SK-N-MC (cell line): Measurements from ENCODE around the gene SLC29A4.
A peak's percentile ranks its signal among the peaks of the same experiment; 100 is the strongest.
"Not testable (repeated sequence)": the region's sequence is repeated elsewhere in the genome, so short reads cannot be mapped to it uniquely, and the experiment has no call there.

Source experiments
- DNase-seq: peaks from one replicate; pipeline ENCODE4 v3.0.0-alpha.2; 2011; ENCODE audit warnings: low read depth, low spot score
- H3K27ac ChIP-seq: fragments of 200-600 bp; sonication (generic); 2 replicates; pipeline ENCODE4 v1.5.1; 2016; ENCODE audit warnings: mixed run types
- H3K36me3 ChIP-seq: fragments of 200-600 bp; sonication (generic); 2 replicates; pipeline ENCODE4 v1.6.1; 2017; ENCODE audit warnings: antibody characterized with exemption, low read length, mixed read lengths; ENCODE audit not compliant: insufficient read depth
- H3K4me3 ChIP-seq: fragments of 200-600 bp; sonication (generic); 2 replicates; pipeline ENCODE4 v1.5.1; 2016
- H3K9ac ChIP-seq: fragments of 200-600 bp; sonication (generic); 2 replicates; pipeline ENCODE4 v1.8.0; 2017; ENCODE audit warnings: mixed run types, mixed read lengths; ENCODE audit not compliant: insufficient read length
- H3K9me3 ChIP-seq: fragments of 200-600 bp; sonication (generic); 2 replicates; pipeline ENCODE4 v1.6.1; 2017; ENCODE audit warnings: low read depth, mild to moderate bottlenecking, antibody characterized with exemption, low read length, moderate library complexity, mixed read lengths
- EZH2 ChIP-seq: fragments of 200-600 bp; sonication (generic); IDR thresholded peaks from one replicate; pipeline ENCODE4 v1.6.1; 2017; ENCODE audit warnings: antibody characterized with exemption
- FOXP2 ChIP-seq: optimal IDR thresholded peaks from 2 replicates; pipeline ENCODE3; 2011; ENCODE audit warnings: mild to moderate bottlenecking, moderate library complexity; ENCODE audit not compliant: insufficient read depth; ENCODE audit errors: extremely low read length, control extremely low read depth
- POLR2AphosphoS5 ChIP-seq: IDR thresholded peaks from 2 replicates; pipeline ENCODE4 v1.6.1; 2012; ENCODE audit warnings: mild to moderate bottlenecking, low read depth, low read length, borderline replicate concordance

Gene SLC29A4

DNA sequence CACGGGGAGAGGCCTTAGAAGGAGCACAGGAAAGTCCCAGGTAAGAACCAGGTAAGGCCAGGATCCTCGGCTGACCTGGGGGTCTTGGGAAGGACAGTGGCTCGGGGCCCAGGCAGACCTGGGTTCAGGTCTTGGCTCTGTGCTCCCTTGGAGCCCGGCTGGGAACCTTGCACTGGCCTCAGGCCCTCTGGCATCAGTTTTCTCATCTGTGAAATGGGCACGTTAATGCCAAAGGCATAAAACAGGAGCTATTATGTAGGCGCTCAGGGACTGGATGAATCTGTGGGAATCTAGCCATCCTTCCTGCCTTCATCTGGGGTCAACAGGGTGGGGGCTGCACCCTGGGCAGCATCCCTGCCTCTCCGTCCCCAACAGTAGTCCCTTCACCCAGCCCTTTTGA, 8.3 kb upstream of the SLC29A4 start:
- H3K9ac ChIP-seq, result no peak overlapping the region
- H3K36me3 ChIP-seq, result no peaks in the 10 kb centered on the region
- H3K4me3 ChIP-seq, result no peak overlapping the region
- no peaks in the 10 kb centered on the region for H3K9me3 ChIP-seq
- no peak for DNase-seq
- no peak for TF ChIP-seq POLR2AphosphoS5
- no peak for TF ChIP-seq EZH2
- no peak for TF ChIP-seq FOXP2
- H3K27ac ChIP-seq, result no peak overlapping the region

DNA sequence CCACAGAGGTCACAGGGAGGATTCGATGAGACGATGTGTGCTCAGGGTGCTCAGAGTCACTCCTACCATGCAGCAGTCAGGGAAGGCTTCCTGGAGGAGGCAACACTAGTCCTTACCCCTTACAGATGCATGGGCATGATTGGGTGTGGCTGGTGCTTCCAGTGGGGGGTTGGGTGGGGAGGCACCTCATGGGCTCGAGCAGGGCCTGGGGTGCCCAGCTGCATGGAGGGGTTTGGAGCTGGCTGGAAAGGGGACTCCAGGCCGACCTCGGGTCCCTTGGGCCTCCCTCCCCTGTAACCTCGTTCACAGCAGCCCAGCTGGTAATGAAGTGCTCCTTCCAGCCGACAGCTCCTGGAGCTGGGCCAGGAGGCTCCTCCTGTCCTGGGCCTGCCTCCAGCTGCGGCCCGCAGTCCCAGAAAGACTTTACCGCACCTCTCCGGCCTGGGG, 7.7 kb upstream of the SLC29A4 start:
- not testable (repeated sequence) for DNase-seq, H3K27ac ChIP-seq, H3K9me3 ChIP-seq, H3K9ac ChIP-seq, H3K4me3 ChIP-seq, H3K36me3 ChIP-seq

DNA sequence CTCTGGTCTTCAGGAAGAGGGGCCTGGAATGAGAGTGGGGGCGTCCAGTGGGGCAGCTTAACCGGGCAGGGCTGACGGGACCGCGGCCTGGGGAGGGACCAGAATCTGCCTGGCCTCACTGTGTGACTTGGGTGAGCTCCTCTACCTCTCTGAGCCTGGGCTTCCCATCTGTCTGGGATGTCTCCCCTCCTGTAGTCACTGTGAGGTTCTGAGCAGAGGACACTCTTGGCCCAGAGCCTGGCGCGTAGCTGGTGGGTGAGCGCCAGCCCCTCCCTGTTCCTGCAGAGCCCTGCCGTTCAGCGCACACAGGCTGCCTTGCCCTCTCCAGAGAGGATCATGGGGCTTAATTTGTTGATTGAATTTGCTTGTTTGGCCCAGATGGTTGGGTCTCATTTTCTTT, 7.2 kb upstream of the SLC29A4 start:
- H3K9ac ChIP-seq, H3K36me3 ChIP-seq, H3K9me3 ChIP-seq, DNase-seq, H3K4me3 ChIP-seq, H3K27ac ChIP-seq: not testable (repeated sequence)

DNA sequence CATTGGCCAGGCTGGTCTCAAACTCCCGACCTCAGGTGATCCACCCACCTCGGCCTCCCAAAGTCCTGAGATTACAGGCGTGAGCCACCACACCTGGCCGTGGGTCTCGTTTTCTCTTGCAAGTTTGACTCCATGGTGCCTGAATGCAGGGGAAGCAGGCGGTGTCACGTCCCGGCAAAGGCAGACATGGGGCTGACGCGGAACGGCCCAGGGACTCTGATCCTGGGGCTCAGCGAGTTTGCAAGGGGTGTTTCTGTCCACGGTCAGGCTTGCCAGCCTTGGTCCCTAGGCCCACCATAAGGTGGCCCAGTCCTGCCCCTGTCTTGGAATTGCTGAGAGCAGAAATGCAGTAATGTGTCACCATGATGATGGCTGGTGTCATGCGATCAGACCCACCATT, 6.6 kb upstream of the SLC29A4 start:
- not testable (repeated sequence) for H3K27ac ChIP-seq, H3K9ac ChIP-seq, H3K36me3 ChIP-seq, H3K9me3 ChIP-seq, DNase-seq, H3K4me3 ChIP-seq

DNA sequence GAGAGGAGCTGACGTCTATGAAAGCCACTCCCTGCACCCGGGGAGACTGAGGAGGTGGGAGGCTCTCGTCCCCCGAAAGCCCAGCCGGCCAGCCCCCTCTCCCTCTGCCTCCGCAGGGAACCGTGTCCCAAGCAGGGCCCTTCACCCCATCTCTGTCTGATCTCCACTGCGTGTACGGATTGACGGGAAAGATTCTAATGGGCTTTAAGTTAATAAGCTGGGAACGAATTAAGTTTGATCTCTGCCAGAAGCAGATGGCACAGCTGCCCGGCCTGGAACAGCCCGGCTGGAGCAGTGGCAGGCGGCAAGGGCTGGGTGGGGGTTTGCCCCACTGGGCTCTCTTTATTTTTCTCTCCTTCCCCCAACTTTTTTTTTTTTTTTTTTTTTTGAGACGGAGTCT, 6.1 kb upstream of the SLC29A4 start:
- no peak overlapping the region for H3K27ac ChIP-seq
- H3K9ac ChIP-seq, result no peak overlapping the region
- H3K4me3 ChIP-seq, result no peak overlapping the region
- TF ChIP-seq EZH2 (no peak), FOXP2 (no peak), POLR2AphosphoS5 (no peak)
- H3K36me3 ChIP-seq, result no peaks in the 10 kb centered on the region
- H3K9me3 ChIP-seq, result no peaks in the 10 kb centered on the region
- DNase-seq, result no peak

DNA sequence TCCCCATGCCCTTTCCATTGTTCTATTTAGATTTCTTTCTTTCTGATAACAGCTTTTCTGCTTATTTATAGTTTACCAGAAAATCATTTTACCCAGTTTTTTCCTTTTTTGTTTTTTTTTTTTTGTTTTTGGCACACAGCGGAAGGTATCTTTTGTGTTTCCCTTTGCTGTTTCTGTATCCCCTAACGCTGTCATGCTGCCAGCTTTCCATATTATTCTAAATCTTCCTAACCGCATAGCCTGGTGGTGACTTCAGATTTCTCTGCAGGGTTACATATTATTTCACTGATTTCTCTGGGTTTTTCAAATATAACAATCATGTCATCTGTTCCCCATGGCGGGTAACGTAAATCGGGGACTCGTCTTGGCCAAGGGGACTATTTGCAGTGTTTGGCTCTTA, 4.0 kb upstream of the SLC29A4 start:
- no peaks in the 10 kb centered on the region for H3K9me3 ChIP-seq
- DNase-seq, result no peak
- H3K36me3 ChIP-seq, result no peaks in the 10 kb centered on the region
- H3K27ac ChIP-seq, result no peak overlapping the region
- TF ChIP-seq POLR2AphosphoS5 (no peak), EZH2 (no peak), FOXP2 (no peak)
- H3K9ac ChIP-seq, result no peak overlapping the region
- H3K4me3 ChIP-seq, result no peak overlapping the region

DNA sequence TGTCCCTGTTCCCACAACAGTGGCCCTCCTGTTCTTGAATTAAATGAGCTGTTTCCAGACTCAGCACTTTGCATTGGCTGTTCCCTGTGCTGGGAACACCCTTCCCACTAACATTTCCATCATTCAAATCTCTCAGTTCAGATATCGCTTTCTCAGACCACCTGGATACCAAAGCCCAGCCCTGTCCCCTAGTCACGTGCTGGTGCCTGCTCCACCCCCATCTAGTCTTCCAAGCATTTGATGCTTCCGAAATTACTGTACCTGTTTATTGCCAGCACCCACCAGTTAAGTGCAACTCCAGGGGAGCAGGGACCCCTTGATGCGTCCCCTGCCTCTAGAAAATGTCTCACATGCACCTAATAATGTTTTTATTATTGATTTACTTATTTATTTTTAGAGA, 3.0 kb upstream of the SLC29A4 start:
- TF ChIP-seq EZH2, result no peak
- TF ChIP-seq POLR2AphosphoS5, result no peak
- TF ChIP-seq FOXP2, result no peak
- Histone ChIP-seq H3K36me3 (no peaks in the 10 kb centered on the region), H3K9ac (no peak overlapping the region), H3K9me3 (no peaks in the 10 kb centered on the region), H3K4me3 (no peak overlapping the region), H3K27ac (no peak overlapping the region)
- no peak for DNase-seq

DNA sequence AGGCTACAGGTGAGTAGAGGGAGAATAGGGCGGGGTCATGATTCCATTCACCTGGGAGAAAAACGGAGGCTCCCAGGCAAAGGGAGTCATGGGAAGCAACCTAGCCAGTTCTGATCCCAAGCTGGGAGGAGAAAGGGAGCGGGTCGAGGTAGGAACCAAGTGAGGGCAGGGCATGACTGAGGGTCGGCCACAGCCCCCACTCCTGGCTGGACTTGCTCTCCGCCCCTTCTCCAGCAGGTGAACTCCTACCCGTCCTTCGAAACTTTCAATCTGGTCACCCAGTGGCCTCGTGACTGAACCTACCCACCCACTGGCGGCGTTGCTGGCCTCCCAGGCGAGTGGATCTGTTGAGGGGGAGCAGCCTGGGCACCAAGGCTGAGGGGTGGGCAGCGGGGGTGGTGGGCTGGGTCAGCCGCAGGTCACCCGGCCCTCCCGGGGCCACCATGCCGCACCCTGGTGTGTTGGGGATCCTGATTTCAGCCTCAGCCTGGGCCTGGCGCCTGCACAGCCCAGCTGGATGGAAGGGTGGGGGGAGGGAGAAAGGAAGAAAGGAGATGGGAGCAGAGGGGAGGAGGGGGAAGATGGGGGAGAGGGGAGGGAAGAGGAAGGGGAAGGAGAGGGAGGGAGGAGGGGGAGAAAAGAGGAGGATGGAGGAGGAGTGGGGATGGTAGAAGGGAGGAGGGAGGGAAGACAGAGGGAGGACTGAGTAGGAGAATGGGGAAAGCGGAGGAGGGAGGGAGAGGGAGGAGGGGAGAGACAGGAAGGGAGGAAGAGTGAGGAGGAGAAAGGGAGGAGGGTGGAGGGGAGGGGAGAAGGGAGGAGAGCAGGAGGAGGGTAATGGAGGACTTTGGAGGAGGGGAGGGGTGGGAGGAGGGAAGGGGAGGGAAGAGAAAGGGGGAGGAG, 894 bp upstream of the SLC29A4 start:
- not testable (repeated sequence) for H3K36me3 ChIP-seq, H3K9ac ChIP-seq, H3K27ac ChIP-seq, H3K9me3 ChIP-seq, DNase-seq, H3K4me3 ChIP-seq

DNA sequence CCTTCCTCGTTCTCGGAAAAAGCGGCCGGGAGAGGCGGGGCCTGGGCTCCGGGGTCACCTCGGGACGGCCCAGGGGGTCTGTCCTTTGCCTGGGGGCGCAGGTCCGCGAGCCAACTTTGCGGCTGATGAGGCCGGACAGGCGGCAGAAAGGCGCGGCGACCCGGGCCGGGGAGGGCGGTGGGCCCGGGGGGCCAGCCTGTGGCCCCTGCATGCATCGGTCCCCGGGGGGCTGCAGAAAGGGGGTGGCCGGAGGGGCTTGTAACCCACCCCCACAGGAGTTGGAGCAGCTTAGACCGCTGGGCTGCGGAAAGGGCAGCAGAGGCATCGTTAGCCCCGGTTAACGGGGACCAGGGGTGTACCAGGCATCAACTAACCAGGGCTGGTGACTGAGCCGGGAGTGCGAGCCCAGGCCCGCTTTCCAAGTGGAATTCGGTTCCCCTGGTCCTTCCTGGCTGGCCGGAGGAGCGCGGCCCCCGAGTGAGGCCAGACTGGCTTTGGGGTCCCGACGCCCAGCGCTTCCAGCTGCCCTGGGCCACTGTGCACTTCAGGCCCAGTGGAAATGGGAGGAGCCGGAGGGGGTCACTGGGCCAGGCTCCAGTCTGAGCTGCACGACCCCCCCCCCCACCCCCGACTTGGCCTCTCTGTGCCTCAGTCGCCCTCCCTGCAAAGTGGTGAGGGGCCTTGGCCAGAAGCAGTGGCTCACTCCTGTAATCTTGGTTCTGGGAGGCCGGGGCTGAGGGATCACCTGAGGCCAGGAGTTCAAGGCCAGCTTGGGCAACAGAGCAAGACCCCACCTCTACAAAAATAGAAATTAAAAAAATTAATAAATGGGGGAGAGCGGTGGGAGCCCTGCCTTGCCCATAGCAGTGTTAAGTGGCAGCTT, 919 bp downstream of the SLC29A4 start:
- no peak for DNase-seq
- H3K4me3 ChIP-seq, result peak overlapping the region; percentile 79
- TF ChIP-seq EZH2 (no peak), FOXP2 (no peak), POLR2AphosphoS5 (no peak)
- H3K36me3 ChIP-seq, result no peaks in the 10 kb centered on the region; the same call in 1 of the 2 replicates
- H3K9me3 ChIP-seq, result no peaks in the 10 kb centered on the region
- peak overlapping the region; percentile 54 for H3K9ac ChIP-seq
- no peak overlapping the region for H3K27ac ChIP-seq
